ENCODE measurements around the gene AHSG.

AHSG gene

DNA sequence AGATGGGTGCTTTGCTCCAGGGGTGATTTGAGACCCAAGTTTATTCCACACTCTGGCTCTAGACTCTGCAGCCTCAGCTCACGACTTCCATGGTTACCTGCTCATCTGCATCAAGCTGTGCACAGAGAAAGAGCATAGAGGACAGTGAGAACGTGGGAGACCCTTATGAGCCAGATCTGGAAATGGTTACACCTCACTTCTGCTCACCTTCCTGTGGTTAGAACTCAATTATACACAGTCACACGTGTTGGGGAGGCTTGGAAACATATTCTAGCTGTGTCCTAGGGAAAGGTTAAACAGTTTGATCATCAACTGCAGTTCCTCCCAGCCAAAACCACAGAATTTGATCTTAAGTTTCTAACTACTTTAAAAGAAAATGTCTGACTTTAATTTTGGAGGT is 29.2 kb downstream of the AHSG start:
- DNase-seq (ENCODE audit: low spot score) = no peak

DNA sequence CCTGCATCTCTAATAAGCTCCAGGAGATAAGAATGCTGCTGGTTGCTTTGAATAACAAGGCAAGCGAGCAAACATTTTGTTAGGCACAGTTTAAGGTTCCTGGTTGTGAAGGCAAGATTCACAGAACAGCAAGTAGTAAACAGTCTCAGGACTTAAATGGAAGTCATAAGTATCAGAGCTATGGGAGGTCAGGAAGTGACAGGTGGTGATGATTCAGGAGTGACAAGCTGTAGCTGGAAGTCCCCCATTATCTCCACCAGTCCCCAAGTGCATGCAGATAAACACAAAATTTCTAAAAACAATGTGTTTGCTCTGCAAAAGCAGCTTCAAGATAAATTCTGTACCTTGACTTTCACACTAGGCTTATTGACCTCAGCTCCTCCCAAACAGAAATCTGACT is 30.6 kb downstream of the AHSG start:
- DNase-seq (ENCODE audit: low spot score) = peak; percentile 10

DNA sequence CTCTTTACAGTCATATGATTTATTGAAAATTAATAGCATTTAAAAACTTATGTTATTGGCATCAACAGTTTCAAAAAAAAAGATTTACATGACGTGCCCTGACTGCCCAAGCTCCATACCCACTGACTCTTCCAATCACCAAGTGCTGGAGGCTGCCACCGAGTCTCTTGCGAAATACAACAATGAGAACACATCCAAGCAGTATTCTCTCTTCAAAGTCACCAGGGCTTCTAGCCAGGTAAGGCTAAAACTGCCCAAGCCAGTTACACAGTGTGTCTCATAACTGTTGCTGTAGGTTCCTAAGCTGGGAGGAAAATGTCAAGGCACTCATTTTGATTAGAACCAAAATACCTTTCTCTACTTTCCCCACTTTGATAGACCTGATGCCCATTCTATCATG is 31.8 kb downstream of the AHSG start:
- no peak for DNase-seq (ENCODE audit: low spot score)

DNA sequence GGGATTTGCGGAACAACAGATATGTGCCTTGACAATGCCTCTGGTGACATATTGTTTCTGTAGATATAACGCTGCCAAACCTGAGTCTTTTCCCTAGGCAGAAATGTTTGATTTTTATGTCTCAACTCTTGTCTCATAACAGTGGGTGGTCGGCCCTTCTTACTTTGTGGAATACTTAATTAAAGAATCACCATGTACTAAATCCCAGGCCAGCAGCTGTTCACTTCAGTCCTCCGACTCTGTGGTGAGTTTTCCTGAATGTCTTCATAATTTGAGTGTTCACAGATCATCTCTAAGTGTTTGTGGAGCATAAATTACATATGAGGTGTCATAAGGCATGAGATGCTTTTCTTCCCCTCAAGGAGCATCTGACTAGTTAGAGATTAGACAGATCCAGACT is 33.2 kb downstream of the AHSG start:
- no peak for DNase-seq (ENCODE audit: low spot score)

DNA sequence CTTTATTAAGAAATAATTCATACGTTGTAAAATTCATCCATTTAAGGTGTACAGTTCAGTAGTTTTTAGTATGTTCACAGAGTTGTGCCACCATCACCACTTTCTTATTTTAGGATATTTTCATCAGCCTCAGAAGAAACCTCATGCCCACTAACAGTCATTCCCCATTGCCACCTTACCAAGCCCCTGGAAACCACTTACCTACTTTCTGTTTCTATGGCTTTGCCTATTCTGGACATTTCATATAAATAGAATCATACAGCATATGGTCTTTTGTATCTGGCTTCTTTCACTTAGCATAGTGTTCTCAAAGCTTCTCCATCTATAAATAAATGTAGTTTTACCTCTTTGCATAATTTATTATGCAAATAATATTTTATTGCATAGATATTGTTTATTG is 34.0 kb downstream of the AHSG start:
- no peak for DNase-seq (ENCODE audit: low spot score)

DNA sequence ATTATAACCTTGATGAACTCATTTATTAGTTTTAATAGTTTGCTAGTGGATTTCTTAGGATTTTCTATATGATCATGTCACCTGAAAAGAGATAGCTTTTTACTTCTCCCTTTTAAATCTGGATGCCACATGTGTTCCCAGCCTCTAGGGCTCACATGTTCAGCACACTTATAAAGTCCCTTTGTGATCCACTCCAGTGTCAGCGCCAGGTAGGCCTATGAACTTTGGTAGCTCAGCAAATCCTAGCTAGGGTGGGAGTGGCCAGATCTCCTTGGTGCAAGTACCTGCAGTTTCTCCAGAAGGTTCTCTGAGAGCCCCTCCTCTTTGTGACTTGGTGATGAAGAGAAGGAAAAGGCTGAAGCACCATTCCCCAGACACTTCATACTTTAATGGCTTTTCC is 36.0 kb downstream of the AHSG start:
- no peak for DNase-seq (ENCODE audit: low spot score)

DNA sequence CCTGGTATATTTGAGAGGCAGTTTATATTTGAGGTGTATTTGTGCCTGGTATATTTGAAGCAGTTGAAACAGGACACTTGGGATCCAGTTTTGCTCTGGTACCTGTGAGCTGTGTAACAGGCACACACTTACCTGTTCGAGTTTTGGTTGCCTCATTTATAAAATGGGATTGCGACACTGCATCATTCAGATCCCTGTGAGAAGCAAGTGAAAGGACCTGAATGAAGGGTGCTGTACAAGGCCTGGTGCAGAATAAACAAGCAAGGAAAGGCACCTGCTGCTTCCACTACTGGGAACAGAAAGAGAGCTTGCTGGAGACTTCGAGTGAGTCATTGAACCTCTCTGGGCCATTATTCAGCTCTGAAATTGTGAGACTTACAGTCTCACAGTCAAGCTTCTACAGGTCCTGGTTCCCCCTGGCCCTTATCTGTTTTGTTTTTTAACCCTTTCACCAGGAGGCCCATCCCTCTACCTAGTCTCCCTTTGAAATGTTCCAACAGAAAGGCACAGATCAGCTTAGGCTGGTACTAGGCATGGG is 38.9 kb downstream of the AHSG start:
- no peak for DNase-seq (ENCODE audit: low spot score)

DNA sequence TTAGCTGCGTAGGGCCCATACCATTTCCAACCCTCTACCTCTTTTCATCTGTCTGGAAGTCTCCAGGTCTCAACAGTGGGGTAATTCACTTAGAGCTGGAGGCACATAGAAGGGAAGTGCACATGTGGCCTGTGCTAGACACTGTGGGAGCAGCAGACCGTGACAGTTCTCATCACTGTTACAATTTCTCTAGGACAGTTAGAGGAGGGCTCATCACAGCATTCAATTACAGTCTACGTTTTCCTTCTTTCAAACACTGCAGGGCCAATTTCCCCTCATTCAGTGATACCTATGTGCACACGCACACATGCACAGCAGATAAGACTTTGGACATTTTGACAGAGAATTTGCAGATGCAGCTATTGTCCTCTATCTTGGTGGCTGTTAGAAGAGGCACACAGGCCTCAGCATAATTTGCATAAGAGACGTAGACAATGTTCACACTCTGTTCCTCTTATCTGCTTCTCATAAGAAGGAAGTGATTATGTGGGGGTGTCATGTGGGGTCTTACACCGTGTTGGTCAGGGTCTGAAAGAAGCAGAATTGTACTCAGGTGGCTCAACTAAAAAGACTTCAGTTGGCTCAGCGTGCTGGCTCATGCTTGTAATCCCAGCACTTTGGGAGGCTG is 40.3 kb downstream of the AHSG start:
- no peak for DNase-seq (ENCODE audit: low spot score)

DNA sequence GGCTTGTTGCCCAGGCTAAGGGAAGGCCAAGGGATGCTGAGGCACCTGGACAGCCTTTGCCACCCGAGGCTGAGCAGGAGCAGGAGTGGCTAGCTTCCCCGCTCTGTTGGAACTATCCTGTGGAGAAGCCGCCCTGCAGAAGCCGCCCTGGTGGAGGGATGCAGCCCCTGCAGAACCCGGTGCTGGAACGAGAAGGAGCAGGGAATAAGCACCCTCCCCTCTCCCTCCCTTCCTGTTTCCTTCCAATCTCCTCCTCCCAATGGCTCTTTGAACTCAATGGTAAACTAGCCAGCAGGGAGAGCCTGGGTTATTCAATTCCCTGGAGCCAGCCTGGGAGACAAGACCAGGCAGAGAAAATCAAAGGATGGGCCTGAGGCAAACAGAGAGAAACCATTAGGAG is 41.1 kb downstream of the AHSG start:
- no peak for DNase-seq (ENCODE audit: low spot score)

DNA sequence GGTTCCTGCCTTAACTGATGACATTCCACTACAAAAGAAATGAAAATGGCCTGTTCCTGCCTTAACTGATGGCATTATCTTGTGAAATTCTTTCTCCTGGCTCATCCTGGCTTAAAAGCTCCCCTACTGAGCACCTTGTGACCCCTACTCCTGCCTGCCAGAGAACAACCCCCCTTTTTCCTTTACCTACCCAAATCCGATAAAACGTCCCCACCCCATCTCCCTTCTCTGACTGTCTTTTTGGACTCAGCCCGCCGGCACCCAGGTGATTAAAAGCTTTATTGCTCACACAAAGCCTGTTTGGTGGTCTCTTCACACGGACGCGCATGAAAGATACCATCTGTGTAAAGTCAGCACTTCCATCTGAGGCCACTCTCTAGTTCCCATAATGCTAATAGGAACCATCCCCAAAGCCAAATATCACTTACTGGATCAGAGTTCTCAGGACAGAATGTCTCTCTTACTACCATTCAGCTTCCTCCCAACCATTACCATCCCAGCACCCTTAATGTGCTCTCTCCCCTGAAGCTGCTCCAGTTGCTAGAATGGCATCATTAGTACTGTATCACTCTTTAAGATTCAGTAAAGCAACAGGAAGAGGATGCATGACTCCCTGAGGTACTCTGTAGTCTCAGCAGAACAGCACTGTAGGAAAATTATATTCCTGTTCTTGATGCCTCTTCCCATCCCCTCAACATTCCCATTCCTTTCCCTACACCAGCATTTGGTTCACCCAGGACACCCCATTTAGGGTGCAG is 50.7 kb downstream of the AHSG start:
- DNase-seq (ENCODE audit: low spot score) = no peak

DNA sequence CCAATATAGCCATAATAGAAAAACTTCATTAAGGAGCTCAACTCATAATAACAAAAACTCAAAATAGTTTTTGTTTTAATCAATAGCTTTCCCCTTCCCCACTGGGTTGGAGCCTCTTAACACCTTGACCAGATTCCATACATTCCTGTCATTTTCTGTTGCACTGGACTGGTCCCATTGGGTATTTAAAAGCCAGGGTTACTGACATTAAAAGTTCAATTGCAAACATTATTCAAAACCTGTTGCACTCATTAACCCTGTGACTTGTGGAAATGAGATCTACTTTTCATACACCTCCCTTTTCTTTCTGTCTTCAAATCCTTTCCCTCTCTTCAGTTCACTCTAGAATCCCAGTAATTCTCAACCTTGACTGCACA is 51.2 kb downstream of the AHSG start:
- DNase-seq (ENCODE audit: low spot score) = no peak

DNA sequence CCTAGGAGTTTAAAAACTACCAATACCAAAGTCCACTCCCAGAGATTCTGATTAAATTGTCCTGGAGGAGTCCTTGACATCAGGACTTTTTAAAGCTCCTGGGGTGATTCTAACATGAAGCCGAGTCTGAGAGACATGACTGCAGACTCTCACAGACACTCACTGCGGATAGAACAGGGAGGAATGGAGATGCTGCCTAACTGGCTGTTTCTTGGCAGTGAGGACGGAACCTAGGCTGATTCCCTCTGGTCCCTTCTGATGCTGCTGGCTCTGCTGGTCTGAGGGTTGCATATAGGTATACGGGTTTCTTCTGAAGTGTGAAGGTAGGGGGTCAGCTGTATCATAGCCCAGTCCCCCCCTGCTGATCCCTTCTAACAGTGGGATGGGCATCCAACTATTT is 51.6 kb downstream of the AHSG start:
- no peak for DNase-seq (ENCODE audit: low spot score)

DNA sequence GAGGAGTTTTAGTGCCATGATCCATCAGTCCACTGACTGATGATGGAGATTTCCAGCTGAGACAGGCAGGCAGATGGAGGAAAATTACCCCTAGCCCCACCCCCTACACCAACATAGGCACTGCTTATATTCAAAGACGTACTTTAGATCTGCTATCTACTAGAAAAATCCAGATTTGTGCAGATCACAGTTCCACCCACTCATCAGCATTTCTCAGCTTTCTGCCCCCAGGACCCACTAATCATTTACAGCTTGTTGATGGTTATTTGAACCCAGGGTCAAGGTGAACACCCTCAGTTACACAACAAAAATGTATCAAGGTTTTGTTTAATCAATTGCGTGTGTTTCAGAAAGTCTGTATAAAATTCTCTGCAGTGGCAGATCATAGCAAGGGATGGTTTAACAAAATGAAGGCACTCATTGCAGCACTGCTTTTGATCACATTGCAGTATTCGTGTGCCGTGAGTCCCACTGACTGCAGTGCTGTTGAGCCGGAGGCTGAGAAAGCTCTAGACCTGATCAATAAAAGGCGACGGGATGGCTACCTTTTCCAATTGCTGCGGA is 52.8 kb downstream of the AHSG start, which contains the start of gene HRG:
HRG (plus strand) TSS at position 390 of the 564 bp plus-strand sequence; CDS start at position 408, 18 bp downstream.
- DNase-seq (ENCODE audit: low spot score) = no peak

DNA sequence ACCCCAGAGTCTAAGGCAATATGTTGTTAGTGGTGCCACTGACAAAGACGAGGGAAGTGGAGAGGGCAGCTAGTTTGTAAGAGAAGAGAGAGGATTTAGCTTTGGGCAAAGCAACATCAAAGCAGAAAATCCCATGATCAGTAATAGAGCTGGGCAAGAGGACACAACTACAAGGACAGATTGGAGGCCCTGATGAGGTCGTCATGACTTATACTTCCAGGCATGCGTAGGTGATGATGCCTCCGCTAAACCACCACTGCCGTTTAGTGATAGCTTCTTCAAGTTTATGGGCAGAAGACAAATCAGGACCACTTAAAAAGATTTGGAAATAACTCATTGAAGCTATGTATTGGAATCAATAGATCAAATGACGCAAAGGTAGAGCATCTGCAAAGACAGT is 55.6 kb downstream of the AHSG start:
- no peak for DNase-seq (ENCODE audit: low spot score)

DNA sequence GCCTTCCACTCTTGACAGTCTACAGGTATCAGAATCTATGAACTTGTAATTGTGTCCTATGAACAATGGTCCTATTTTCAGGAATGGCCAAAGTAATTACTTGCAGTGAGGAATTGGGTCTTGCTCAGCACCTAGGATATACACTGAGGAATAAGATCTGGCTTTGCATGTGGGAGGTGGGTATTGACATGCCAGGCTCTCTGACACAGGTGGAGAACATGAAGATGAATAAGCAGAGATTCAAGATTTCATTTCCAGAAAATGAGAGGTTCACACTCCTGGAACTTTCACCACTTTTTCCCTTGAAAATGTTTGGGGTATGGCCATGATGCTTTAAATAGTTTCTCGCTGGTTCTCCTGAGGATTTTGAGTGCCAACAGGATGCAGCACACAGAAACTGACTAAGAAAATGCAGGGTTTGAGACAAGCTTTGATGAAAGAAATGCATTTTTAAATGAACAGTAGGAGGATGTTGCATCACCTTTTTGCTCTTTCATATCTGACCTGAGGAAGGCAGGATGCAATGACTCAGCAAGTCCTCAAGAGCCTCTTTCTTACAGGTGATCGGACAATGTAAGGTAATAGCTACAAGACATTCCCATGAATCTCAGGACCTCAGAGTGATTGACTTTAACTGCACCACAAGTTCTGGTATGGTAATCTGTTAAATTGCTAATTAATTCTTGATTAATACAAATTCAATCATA is 56.7 kb downstream of the AHSG start:
- DNase-seq (ENCODE audit: low spot score) = no peak

DNA sequence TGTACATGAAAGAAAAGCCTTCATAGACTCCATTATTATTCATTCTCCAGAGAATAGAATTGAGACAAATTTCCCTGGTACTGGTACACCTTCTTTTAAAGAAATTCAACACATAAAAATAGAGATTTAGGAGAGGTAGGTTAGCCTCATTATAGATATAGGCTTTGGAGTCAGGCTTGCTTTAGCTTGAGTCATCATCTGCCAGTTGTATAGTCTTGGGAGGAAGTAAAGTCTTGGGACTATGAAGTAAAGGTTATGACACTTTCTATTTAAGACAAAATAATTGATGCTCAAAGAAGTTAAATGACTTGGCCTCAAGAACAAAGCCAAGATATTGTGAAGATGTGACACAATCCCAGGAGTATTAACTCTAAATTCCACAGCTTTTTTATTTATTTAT is 57.3 kb downstream of the AHSG start:
- no peak for DNase-seq (ENCODE audit: low spot score)
